ENCODE data around the gene TMEM212.

DNA sequence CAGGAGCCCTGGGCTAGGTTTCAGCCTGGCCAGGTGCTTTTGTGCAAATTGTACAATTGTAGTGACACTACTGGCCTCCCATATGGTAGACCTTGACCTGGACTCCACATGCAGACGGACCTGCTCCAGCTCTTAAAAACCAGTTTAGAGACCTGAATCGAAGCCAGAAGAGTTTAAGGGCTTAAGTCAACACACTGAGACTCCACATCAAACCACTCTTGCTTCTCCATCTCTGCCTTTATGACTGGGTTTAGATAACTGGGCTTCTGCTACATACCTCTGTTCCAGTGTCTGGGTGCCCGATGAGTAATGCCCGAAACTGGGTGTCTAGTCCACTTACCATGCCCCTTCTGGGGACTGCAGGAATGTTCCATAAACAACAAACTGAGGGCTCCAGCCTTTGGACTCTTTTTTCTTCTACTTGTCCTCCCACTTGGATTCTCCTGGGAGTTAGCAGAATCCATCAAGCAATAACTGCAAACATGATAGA, 32.8 kb downstream of the TMEM212 start:
- TF ChIP-seq CTCF (IDR thresholded peaks at IDR 0.05; ENCODE audit: insufficient read depth, low read depth, low read length) (no peak), EZH2 (IDR thresholded peaks at IDR 0.05; ENCODE audit: insufficient read depth, low read length) (no peak)
